GM21576 (cell line): ENCODE results near the gene PLD1.
"Not testable (repeated sequence)": the region's sequence is repeated elsewhere in the genome, so short reads cannot be mapped to it uniquely, and the experiment has no call there.

Source experiments
- ATAC-seq: cut with Tn5 transposase; IDR thresholded peaks from one replicate; pipeline ENCODE4 v1.9.1; 2021; ENCODE audit warnings: mild to moderate bottlenecking, moderate library complexity; ENCODE audit not compliant: unreplicated experiment

The PLD1 gene

DNA sequence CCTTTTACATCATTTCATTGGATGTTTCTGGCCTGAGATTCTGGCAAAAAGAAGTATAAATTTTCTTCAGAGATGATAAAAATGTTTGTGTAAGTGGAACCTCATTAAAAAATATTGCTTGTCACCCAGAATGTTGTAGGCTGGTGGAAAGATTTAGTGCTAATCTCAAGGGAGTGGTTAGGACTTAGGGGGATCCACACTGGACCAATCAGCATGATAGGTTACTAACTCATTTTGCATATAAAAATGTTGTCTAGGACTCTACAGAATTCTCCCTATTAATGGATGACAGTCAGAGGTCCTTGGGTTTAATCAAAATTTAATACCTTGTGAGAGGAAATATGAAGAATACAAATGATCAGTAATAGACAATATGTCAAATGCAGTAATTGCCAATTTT is 241.5 kb downstream of the PLD1 start:
- no peak for ATAC-seq

DNA sequence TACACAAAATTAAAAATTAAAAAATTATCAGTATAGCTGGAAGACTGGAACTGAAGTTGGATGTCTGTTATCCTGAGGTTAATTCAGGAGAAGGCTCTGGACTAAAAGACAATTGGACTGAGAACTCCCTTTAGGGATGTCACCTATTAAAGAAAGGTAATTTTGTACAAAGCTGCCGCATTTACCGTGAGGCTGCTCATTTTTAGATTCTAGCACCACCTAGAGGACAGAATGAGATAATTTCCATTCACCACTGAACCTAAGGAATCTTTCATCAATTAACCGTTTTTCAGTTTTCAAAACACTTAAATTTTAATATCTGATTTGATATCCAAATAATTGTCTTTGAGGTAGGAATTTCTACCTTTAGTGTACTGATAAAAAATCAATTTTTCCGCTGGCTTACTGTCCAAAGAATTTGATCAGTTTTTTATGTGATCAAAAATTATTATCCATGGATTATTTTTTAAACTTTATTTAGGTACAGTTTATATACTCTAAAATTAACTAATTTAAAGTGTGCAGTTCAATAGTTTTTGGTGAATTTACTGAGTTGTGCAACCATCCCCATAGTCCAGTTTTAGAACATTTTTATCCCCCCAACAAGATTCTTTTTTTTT is 243.4 kb downstream of the PLD1 start:
- ATAC-seq: no peak

DNA sequence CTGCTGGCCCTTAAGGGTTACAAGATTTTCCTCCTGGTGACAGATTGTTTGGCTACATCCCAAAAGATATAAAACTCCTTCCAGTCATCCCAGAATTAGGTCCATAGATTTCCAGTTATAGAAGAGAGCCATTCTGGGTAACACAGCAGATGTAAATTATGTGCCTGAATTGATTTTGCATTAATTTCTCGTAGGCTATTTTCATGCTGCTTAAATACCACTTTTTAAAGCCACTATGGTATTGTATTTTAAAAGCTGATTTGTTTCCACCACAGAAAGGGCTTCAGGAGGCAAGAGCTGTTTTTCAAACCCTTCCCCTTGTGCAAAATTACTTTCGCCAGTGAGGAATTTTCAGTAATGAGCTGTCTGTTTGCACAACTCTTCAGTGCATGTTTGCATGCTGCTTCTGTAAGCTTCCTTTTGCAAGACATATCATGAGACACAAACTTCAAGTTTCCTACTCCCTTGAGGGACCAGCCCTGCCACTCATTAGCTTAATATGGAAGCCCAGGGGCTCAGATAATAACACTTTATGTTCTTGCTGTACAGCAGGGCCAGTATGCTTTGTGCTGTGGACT is 244.7 kb downstream of the PLD1 start:
- ATAC-seq: no peak

DNA sequence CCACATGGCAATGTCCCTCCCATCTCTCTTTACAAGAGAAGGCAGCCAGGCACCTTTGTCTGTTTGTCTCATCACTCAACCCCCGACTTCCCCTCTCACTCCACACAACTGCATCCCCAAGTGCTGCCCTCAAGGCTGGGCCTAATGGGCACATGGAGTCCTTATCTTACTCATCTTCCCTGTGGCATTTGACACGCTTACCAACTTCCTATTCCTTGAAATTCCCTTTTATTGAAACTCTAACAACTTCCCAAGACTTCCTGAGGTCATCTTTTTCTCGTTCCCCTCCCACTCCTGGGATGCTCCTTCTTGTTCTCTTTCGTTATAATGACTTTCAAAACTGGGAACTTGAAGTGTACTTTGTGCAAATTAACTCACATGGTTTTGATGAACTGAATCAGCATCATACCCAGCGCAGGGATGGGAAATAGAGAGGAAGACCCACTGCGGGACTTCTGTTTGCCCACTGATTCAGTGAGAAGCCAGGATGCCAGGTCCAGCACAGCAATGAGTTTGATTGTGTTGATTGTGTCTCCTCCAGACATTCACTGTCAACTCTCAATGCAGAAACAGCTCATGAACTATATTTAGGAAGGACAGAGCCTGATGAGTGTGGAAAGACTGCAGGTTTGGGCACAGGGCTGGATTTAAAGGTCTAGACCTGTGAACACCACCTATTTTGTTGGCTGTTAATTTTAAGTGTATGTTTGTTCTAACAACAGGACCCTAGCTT is 245.4 kb downstream of the PLD1 start:
- no peak for ATAC-seq

DNA sequence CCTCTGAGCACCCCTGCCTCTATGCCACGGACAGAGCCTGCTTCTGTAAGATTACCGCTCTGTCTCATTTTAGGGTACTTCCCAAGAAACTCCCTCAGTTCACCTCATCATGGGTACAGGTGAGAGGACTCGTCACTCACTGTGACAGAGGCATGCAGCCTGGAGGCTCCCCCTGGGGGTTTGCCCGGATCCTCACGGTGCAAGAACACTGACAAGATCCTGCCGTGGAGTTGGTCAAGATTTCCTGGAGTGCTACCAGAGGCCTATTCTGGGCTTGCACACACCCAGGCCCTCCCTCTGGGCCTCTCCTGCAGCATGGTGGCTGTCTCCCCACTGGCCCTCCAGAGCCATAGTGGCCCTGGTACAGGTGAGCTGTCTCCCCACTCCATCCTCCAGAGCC is 247.0 kb downstream of the PLD1 start:
- no peak for ATAC-seq

DNA sequence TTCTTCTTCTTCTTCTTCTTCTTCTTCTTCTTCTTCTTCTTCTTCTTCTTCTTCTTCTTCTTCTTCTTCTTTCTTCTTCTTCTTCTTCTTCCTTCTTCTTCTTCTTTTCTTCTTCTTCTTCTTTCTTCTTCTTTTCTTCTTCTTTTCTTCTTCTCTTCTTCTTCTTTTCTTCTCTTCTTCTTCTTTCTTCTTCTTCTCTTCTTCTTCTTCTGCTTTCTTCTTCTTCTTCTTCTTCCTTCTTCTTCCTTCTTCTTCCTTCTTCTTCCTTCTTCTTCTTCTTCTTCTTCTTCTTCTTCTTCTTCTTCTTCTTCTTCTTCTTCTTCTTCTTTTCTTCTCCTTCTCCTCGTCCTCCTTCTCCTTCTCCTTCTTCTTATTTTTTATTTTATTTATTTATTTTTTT is 247.8 kb downstream of the PLD1 start:
- ATAC-seq: not testable (repeated sequence)

DNA sequence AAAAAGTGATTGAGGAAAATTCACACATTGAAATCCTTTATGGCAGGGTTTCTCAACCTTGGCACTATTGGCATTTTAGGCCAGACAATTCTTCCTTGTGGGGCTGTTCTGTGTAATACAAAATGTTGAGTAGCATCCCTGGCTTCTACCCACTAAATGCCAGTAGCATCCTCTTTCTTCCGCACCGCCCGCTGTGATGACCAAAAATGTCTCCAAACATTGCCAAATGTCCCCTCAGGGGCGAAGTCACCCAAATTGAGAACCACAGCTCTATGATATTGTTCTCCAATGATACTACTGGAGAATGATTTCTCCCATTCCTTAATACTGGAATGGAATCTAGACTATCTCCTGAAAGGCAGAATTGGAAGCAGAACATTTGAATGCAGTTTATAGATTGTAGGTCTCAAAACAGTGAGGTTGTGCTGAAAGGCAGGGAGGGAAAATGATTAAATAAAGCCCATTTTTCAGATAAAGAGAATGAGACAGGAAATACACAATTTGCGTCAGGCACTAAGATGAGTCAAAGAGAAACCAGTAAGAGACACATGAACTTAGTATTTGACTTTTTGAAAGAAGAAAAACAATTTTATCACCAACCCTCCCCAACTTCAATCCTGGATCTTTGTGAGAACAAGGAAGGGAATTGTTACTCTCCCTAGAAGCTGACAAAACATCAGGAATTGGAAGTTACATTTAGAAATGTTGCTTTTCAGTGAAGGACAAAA is 248.5 kb downstream of the PLD1 start:
- no peak for ATAC-seq

DNA sequence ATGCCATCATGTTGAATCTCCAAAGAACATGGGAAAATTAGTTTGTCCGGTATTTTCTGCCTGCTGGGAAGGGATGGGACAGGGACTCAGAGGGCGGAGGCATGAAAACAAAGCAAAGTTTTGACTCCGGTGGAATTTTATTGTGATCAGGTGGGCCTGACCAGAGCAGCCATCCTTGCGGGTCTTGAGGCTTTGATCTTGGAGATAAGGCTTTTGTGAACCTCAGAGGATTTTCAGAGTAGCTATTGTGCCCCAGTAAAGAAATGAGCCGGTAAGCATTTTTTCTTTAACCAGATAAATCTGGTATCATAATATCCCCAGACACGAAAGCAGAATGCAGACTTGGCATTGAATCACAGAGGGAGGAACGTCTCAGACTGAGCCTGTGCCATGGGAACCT is 250.7 kb downstream of the PLD1 start:
- no peak for ATAC-seq

DNA sequence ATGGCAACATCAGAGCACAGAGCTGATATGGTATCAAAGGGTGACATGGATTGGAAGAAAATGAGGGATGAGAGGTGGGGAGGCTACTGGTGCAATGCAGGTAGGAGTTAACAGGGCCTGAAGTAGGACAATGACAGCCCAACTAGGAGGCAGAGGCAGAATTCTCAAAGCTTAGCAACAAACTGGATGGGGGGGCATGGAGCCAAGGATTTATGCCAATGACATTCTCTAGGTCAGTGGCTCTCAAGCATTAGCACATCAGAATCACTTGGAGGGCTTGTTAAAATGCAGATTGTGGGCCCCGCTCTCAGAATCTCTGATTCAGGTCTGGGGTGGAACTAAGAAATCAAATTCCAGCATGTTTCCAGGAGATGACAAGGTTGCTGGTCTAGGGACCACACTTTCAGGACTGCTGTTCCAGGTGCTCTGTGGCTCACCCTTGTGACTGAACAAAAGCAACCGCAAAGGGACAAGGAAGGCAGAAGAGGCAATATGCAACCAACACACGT is 252.0 kb downstream of the PLD1 start:
- no peak for ATAC-seq

DNA sequence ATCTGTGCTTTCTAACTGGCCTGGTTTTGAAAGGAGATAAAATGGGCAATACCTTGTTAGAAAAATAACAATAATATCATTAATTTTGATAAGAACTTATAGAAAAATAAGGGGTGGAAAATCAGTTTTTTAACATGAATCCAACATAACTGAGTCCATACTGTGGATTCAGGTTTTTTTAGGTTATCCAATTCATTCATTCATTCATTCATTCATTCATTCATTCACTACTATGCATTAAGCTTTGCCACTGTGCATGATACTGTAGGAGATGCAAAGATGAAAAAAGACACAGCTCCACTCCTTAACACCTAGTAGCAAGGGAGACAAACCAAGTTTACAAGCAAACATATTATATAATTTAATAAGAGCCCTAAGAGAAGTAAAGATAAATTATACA is 253.1 kb downstream of the PLD1 start:
- no peak for ATAC-seq

DNA sequence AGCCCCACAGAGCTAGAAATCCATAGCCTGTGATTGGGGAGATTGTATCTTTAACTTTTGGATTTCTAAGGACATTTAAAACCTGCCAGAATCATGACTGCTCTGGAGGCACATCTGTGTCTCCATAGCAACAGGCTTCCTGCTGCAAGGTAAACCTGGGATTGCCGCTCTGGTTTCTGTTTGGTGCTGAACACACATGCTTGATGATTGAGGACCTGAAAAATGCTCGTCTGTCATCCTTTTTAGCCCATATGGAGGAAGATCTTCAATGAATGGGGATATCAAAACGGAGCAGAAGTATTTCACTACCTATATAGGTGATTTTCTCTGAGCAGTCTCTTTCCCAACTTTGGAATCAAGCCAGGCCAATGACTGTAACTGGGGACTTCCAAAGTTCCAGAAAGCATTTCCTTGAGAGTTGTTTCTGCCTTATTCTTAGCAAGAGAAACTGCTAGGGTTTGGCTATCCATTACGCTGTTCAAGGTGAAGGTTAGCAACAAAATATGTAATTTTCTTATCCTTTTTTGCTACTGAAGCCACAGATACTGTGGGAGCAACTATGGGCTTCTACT is 253.6 kb downstream of the PLD1 start:
- no peak for ATAC-seq

DNA sequence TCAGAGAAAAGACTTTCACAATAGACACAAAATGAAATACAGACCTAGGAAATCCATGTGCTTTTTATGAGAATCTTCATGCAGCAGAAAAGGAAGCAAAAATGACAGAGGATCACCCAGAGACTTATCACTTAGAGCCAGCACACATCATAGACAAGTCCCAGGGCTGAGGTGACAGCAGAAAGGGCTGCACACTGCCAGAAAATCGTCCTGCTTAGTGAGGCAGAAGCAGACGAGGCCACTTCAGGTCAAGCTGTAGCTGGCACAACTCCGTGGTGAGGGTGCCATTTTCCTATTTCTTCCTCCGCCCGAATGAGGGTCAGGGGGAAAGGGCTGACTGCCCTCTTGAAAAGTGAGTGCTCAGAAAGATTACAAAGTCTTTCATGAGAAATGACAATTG is 254.1 kb downstream of the PLD1 start:
- no peak for ATAC-seq

DNA sequence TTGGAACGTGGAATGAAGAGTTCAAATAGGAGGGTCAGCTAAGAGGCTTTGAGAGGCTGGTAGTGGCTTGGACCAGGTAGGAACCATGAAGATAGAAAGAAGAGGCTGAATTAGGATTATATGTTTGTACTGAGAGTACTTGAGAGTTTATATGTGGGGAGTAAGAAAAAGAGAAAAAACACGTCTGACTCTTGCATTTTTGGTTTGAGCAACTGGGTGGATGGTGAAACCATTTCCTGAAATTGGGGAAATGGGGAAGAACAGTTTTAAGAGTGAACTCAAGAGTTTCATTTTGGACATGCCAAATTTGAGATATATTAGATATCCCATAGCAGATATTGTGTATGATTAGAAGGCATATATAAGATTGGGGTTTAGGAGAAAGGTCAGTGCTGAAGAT is 257.2 kb downstream of the PLD1 start:
- ATAC-seq: no peak

DNA sequence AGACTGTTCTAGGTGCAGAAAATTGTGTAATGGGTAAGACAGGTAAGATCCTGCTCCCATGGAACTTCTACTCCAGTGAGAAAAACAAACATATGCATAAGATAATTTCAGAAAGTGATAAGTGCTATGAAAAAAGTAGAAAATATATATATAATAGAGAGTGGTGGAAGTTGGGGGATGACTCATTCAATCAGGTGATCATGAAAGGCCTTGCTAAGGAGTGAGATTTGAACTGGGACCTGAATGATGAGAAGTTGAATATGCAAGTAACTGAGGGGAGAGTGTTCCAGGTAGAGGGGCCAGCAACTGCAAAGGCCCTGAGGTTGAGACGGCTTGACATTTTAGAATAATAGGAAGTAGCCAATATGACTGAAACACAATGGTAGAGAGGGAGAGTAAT is 257.8 kb downstream of the PLD1 start:
- ATAC-seq: no peak

DNA sequence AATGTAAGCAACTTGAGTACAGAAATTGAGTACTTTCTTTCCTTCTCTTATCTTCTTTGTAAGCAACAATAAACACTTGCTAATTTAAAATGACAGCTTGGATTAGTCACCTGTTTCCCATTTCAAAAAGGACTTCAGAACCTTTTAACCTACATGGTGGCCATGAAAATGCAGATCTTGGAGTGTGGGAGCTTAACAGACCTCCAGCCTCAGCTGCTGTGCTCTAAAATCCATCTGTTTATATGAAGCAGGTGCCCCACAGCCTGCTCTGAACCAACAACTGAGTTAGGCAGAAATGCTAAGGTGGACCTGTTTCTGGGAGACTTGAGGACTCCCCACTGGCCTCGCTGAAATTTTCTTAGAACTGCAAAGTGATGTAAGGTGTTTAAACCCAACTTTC is 259.0 kb downstream of the PLD1 start:
- no peak for ATAC-seq
